GM12878 (cell line): ENCODE results near the gene MEGF9. TPM values are rescaled to one million over a fixed set of nuclear protein-coding genes. Genes with fewer than 3 reads are reported as not detected.
A peak's percentile ranks its signal among the peaks of the same experiment; 100 is the strongest.

Experiments used
- ATAC-seq: fragments of 200-7000 bp; cut with Tn5 transposase; 3 replicates; pipeline ENCODE4 v1.9.1; 2020; ENCODE audit warnings: mild to moderate bottlenecking, moderate library complexity
- BruUV-seq: library from RNA; stranded (reverse); fragments of 400-500 nt; replicated peaks from 2 replicates; lab custom pipeline; 2021; lab: Mats Ljungman, UMichigan
- CTCF ChIA-PET: fragments of 300-600 bp; sonication (Branson Sonifier 250); formaldehyde crosslinking; extraction: SDS; loops from one replicate; lab custom pipeline; 2021; ENCODE audit warnings: inconsistent platforms; lab: Yijun Ruan, JAX
- POLR2A ChIA-PET: fragments of 350-600 bp; formaldehyde crosslinking; extraction: SDS; loops from one replicate; lab custom pipeline; 2021; ENCODE audit warnings: inconsistent platforms; lab: Charles Lee
- RAD21 ChIA-PET: fragments of 300-600 bp; sonication (Branson Sonifier 250); formaldehyde crosslinking; loops from one replicate; lab custom pipeline; 2023; ENCODE audit warnings: antibody characterized with exemption; ENCODE audit not compliant: unreplicated experiment; lab: Charles Lee
- SMC1A ChIA-PET: fragments of 300-600 bp; sonication (Branson Sonifier 250); formaldehyde crosslinking; loops from one replicate; lab custom pipeline; 2023; ENCODE audit not compliant: unreplicated experiment, uncharacterized antibody; lab: Charles Lee
- DNase-seq: peaks from one replicate; pipeline ENCODE4 v3.0.0-alpha.2; 2011; ENCODE audit warnings: low read depth, low spot score
- FAIRE-seq: peaks from 3 replicates; lab custom pipeline; 2011; peaks lifted over from hg19 to GRCh38; lab: Jason Lieb, UNC
- H2AFZ ChIP-seq: 2 replicates; pipeline ENCODE4 v1.6.0; 2011; ENCODE audit warnings: low read depth, low read length, control low read depth; ENCODE audit not compliant: control insufficient read depth
- H3K27ac ChIP-seq: 2 replicates; pipeline ENCODE4 v1.5.1; 2011; ENCODE audit warnings: control low read depth; ENCODE audit not compliant: control insufficient read depth, insufficient read depth
- H3K27me3 ChIP-seq, 2 experiments: replicated peaks in 1 of 2; 2 replicates each; pipeline versions ENCODE4 v1.6.0 to v1.6.1; 2011; ENCODE audit warnings: low read length in 1 of 2; ENCODE audit not compliant: control insufficient read depth in 2 of 2, insufficient read depth in 2 of 2
- H3K36me3 ChIP-seq, 2 experiments: 2 replicates each; pipeline ENCODE4 v1.5.1; 2011; ENCODE audit warnings: low read length in 1 of 2; ENCODE audit not compliant: control insufficient read depth in 2 of 2, insufficient read depth in 2 of 2
- H3K4me1 ChIP-seq: 2 replicates; pipeline ENCODE4 v1.6.1; 2011; ENCODE audit warnings: mild to moderate bottlenecking, low read length, moderate library complexity, mixed read lengths; ENCODE audit not compliant: control insufficient read depth, insufficient read depth
- H3K4me2 ChIP-seq: 2 replicates; pipeline ENCODE4 v1.6.0; 2011; ENCODE audit warnings: control low read depth; ENCODE audit not compliant: control insufficient read depth, insufficient read depth
- H3K4me3 ChIP-seq: fragments of 200-600 bp; sonication (generic); 2 replicates; pipeline ENCODE4 v1.5.1; 2016
- H3K79me2 ChIP-seq: 2 replicates; pipeline ENCODE4 v1.6.0; 2011; ENCODE audit warnings: low read length; ENCODE audit not compliant: control insufficient read depth, insufficient read depth
- H3K9ac ChIP-seq: 2 replicates; pipeline ENCODE4 v1.8.0; 2011; ENCODE audit warnings: low read length, control low read depth, mixed read lengths; ENCODE audit not compliant: control insufficient read depth, insufficient read depth
- H3K9me3 ChIP-seq: replicated peaks from 3 replicates; pipeline ENCODE4 v1.5.1; 2011; ENCODE audit warnings: mild to moderate bottlenecking, low read length; ENCODE audit not compliant: control insufficient read depth, insufficient read depth
- H4K20me1 ChIP-seq: 2 replicates; pipeline ENCODE4 v1.6.0; 2011; ENCODE audit not compliant: control insufficient read depth, insufficient read depth
- CTCF ChIP-seq, 3 experiments: IDR thresholded peaks in 2 of 3; conservative IDR thresholded peaks in 1 of 3; 2 replicates each; pipeline ENCODE4 v1.5.1; 2011; ENCODE audit warnings: low read depth in 3 of 3, low read length in 3 of 3, mild to moderate bottlenecking in 3 of 3, control low read depth in 2 of 3, moderate library complexity in 2 of 3, inconsistent platforms in 1 of 3, mixed read lengths in 1 of 3; ENCODE audit not compliant: control insufficient read depth in 2 of 3, insufficient read depth in 1 of 3; ENCODE audit errors: extremely low read depth in 1 of 3
- IRF4 ChIP-seq: IDR thresholded peaks from 2 replicates; pipeline ENCODE4 v1.6.1; 2011; ENCODE audit warnings: low read depth, low read length
- KDM1A ChIP-seq: fragments of 200-600 bp; sonication (generic); IDR thresholded peaks from 2 replicates; pipeline ENCODE4 v1.6.1; 2016; ENCODE audit warnings: borderline replicate concordance
- RAD51 ChIP-seq: fragments of 450-650 bp; IDR thresholded peaks from 2 replicates; pipeline ENCODE4 v1.6.1; 2016; ENCODE audit warnings: moderate library complexity, mild to moderate bottlenecking, inconsistent platforms
- SIN3A ChIP-seq: IDR thresholded peaks from 2 replicates; pipeline ENCODE4 v1.6.1; 2012; ENCODE audit warnings: low read depth, low read length, improper control_type of control experiment
- STAT3 ChIP-seq: IDR thresholded peaks from 2 replicates; pipeline ENCODE4 v1.6.1; 2011; ENCODE audit warnings: low read depth, low read length, improper control_type of control experiment
- TCF3 ChIP-seq: IDR thresholded peaks from 2 replicates; pipeline ENCODE4 v1.6.1; 2012; ENCODE audit warnings: low read depth, mild to moderate bottlenecking, low read length, borderline replicate concordance; ENCODE audit not compliant: insufficient read depth
- USF1 ChIP-seq: IDR thresholded peaks from 2 replicates; pipeline ENCODE4 v1.6.1; 2011; ENCODE audit warnings: borderline replicate concordance, low read depth, mild to moderate bottlenecking, moderate library complexity, mixed read lengths, low read length; ENCODE audit not compliant: insufficient read depth; ENCODE audit errors: extremely low read length
- WGBS: methylation state at CpG from one replicate; pipeline ENCODE4 v1.1.6; 2016; ENCODE audit warnings: low lambda C conversion rate; ENCODE audit not compliant: insufficient replicate concordance, insufficient coverage; ENCODE audit errors: missing lambda C conversion rate; 5-methylcytosine and 5-hydroxymethylcytosine counted together
- in situ Hi-C: fragments of 300-500 bp; cut with MboI; formaldehyde crosslinking; loops from 9 replicates; pipeline ENCODE4 v1.14.3; 2018; ENCODE audit warnings: mixed read lengths
- intact Hi-C: fragments of 100-400 bp; cut with micrococcal nuclease; formaldehyde crosslinking; loops from one replicate; pipeline ENCODE4 v1.14.2; 2022; ENCODE audit not compliant: unreplicated experiment
- polyA plus RNA-seq, 11 experiments: library from polyadenylated mRNA; depleted of rRNA in 4 of 11; unstranded in 6 of 11; stranded (reverse) in 5 of 11; fragments of >200 nt; fragmentation: Nextera tagmentation in 4 of 11; fragmentation: Illumina TruSeq in 1 of 11; extraction: Ambion mirVana in 4 of 11; extraction: Trizol in 1 of 11; gene quantifications; 1 replicate in 1 of 11; 2 replicates in 10 of 11; pipeline versions ENCODE4 v1.2.1 to v1.2.3, GENCODE V29; 2011 to 2016; ENCODE audit warnings: inconsistent platforms in 2 of 11, missing spikeins in 2 of 11, low read depth in 1 of 11
- total RNA-seq, 4 experiments: library from RNA; depleted of rRNA in 3 of 4; stranded (reverse); fragments of >200 nt in 3 of 4; fragmentation: Illumina TruSeq in 1 of 4; extraction: Trizol in 1 of 4; gene quantifications; 2 replicates each; pipeline versions ENCODE4 v1.2.1 to v1.2.3, GENCODE V29; 2013 to 2021

The MEGF9 gene
- total and polyA plus RNA-seq, 10 of the 15 experiments (the other 5 are each of a cell fraction or from before 2014, with no cell fraction given), result 0.71 to 5.1 (median 2.6) TPM

GRCh38 chr9:120729791-120730241 is 15.5 kb upstream of the MEGF9 start:
- peaks cover 11% of the 10 kb centered on the region for H3K4me1 ChIP-seq
- H4K20me1 ChIP-seq, result no peaks in the 10 kb centered on the region
- no TSS peak for BruUV-seq
- ChIA-PET SMC1A (interaction anchor here (1.4 kb wide), 1 partner anchor 30 kb away, joined by 6 read pairs; no protein-coding TSS in a partner anchor), POLR2A (no interaction called here), RAD21 (no interaction called here), CTCF (interaction anchor here (1.1 to 1.6 kb wide), 2 partner anchors 15 to 110 kb away, joined by 3 read pairs; partner anchors contain the start of gene MEGF9)
- H3K9me3 ChIP-seq, result no peaks in the 10 kb centered on the region
- H3K9ac ChIP-seq, result no peak overlapping the region
- ATAC-seq (peak; percentile 39; the same call in 2 of the 3 replicates), DNase-seq (no peak), FAIRE-seq (no peak)
- peak in 2 of 3 experiments; percentile 27 to 35; a peak in 3 of 6 replicates for TF ChIP-seq CTCF (IDR thresholded peaks at IDR 0.05 in 2 of 3, conservative IDR thresholded peaks at IDR 0.05 in 1 of 3; ENCODE audit: control insufficient read depth in 2 of 3, extremely low read depth in 1 of 3, insufficient read depth in 1 of 3, low read depth in 3 of 3, low read length in 3 of 3)
- TF ChIP-seq USF1, result no peak
- no peak for TF ChIP-seq RAD51
- no peak for TF ChIP-seq KDM1A
- no peak for TF ChIP-seq IRF4
- TF ChIP-seq SIN3A, result no peak
- no peak for TF ChIP-seq STAT3
- no peak for TF ChIP-seq TCF3
- in situ Hi-C loops (no loop called here), intact Hi-C loops (no loop called here)
- H2AFZ ChIP-seq, result peak overlapping the region; percentile 49; the same call in 1 of the 2 replicates
- 0 out of 2 replicates have a peak overlapping the region, but pooled peaks have one; percentile 7 for H3K4me2 ChIP-seq
- H3K36me3 ChIP-seq, result no peaks in the 10 kb centered on the region
- no peak overlapping the region for H3K27ac ChIP-seq
- no peaks in the 10 kb centered on the region for H3K79me2 ChIP-seq
- H3K4me3 ChIP-seq, result no peak overlapping the region
- no peaks in the 10 kb centered on the region for H3K27me3 ChIP-seq
- 72% methylated on average over 5 of the region's 5 CpGs for WGBS
